Vagina (tissue), 2 donors: ENCODE measurements around the gene LNP1. TPM values are rescaled to one million over a fixed set of nuclear protein-coding genes. Genes with fewer than 3 reads are reported as not detected.

Experiments
- DNase-seq, 2 donors: peaks; one replicate each; pipeline ENCODE4 v3.0.0-alpha.2; 2017; ENCODE audit errors: extremely low spot score in 2 of 2
- H3K27ac ChIP-seq: fragments of 200-600 bp; sonication (generic); one replicate; pipeline ENCODE4 v1.5.1; 2019
- H3K27me3 ChIP-seq: fragments of 200-600 bp; sonication (generic); one replicate; pipeline ENCODE4 v1.5.1; 2019
- H3K36me3 ChIP-seq, 2 donors: fragments of 200-600 bp; sonication (generic); one replicate each; pipeline ENCODE4 v1.5.1; 2017 to 2019
- H3K4me1 ChIP-seq: fragments of 200-600 bp; sonication (generic); one replicate; pipeline ENCODE4 v1.5.1; 2019
- H3K4me3 ChIP-seq, 2 donors: fragments of 200-600 bp; sonication (generic); 1 replicate in 1 of 2; 2 replicates in 1 of 2; pipeline ENCODE4 v1.5.1; 2016 to 2019
- H3K9me3 ChIP-seq: fragments of 200-600 bp; sonication (generic); one replicate; pipeline ENCODE4 v1.5.1; 2019
- CTCF ChIP-seq, 3 experiments: fragments of 450-650 bp in 2 of 3; fragments of 200-600 bp in 1 of 3; sonication (generic) in 1 of 3; IDR thresholded peaks; one replicate each; pipeline ENCODE4 v1.5.1; 2017 to 2019; ENCODE audit warnings: antibody characterized with exemption in 3 of 3, mild to moderate bottlenecking in 2 of 3, moderate library complexity in 2 of 3
- POLR2A ChIP-seq, 2 donors: fragments of 450-650 bp; IDR thresholded peaks; one replicate each; pipeline ENCODE4 v1.6.1; 2017; ENCODE audit warnings: antibody characterized with exemption in 2 of 2, mild to moderate bottlenecking in 2 of 2, moderate library complexity in 2 of 2
- POLR2AphosphoS5 ChIP-seq, 2 donors: sonication (generic); formaldehyde crosslinking; IDR thresholded peaks; one replicate each; pipeline ENCODE4 v1.9.0; 2017; ENCODE audit warnings: antibody characterized with exemption in 2 of 2, mild to moderate bottlenecking in 2 of 2, low read depth in 1 of 2; ENCODE audit not compliant: insufficient read depth in 1 of 2
- intact Hi-C: fragments of 100-400 bp; cut with DNase I; formaldehyde crosslinking; loops from one replicate; pipeline ENCODE4 v1.15.1; 2023
- total RNA-seq: library from RNA; depleted of rRNA; stranded (reverse); fragments of >200 nt; gene quantifications from one replicate; pipeline ENCODE4 v1.2.3, GENCODE V29; 2016

Gene LNP1
- total RNA-seq, 1 donor from 2014 or later, result 4.4 TPM

- H3K4me3 ChIP-seq, result no peak overlapping the region
- no peaks in the 10 kb centered on the region for H3K27me3 ChIP-seq
- no peaks in the 10 kb centered on the region for H3K9me3 ChIP-seq
- DNase-seq, result no peak
- intact Hi-C loops, result no loop called here
- no peak for TF ChIP-seq CTCF (IDR thresholded peaks at IDR 0.05)
- H3K27ac ChIP-seq, result no peak overlapping the region
- H3K4me1 ChIP-seq, result no peaks in the 10 kb centered on the region
- no peaks in the 10 kb centered on the region for H3K36me3 ChIP-seq
These were observed 11.7 kb downstream of the LNP1 start for GRCh38 chr3:100412912-100413590.

- H3K9me3 ChIP-seq, result no peaks in the 10 kb centered on the region
- H3K27me3 ChIP-seq, result no peaks in the 10 kb centered on the region
- H3K4me1 ChIP-seq, result no peaks in the 10 kb centered on the region
- DNase-seq, result no peak
- no peak overlapping the region for H3K27ac ChIP-seq
- H3K4me3 ChIP-seq, result no peak overlapping the region
- TF ChIP-seq POLR2A (IDR thresholded peaks at IDR 0.05) (no peak), POLR2AphosphoS5 (IDR thresholded peaks at IDR 0.05; ENCODE audit: insufficient read depth in 1 of 2, low read depth in 1 of 2) (no peak), CTCF (IDR thresholded peaks at IDR 0.05) (no peak)
- intact Hi-C loops, result no loop called here
- no peaks in the 10 kb centered on the region for H3K36me3 ChIP-seq
These were observed 12.3 kb downstream of the LNP1 start for GRCh38 chr3:100413613-100414012.

- Histone ChIP-seq H3K4me3 (no peak overlapping the region), H3K9me3 (no peaks in the 10 kb centered on the region), H3K27ac (no peak overlapping the region), H3K36me3 (no peaks in the 10 kb centered on the region), H3K4me1 (no peaks in the 10 kb centered on the region), H3K27me3 (no peaks in the 10 kb centered on the region)
- no peak for DNase-seq
- intact Hi-C loops, result no loop called here
- TF ChIP-seq POLR2A (IDR thresholded peaks at IDR 0.05), result no peak
- no peak for TF ChIP-seq POLR2AphosphoS5 (IDR thresholded peaks at IDR 0.05; ENCODE audit: insufficient read depth in 1 of 2, low read depth in 1 of 2)
- no peak for TF ChIP-seq CTCF (IDR thresholded peaks at IDR 0.05)
These were observed 14.8 kb downstream of the LNP1 start for GRCh38 chr3:100416176-100416575.

GRCh38 chr3:100416863-100417262, 15.5 kb downstream of the LNP1 start:
- Histone ChIP-seq H3K4me3 (no peak overlapping the region), H3K9me3 (no peaks in the 10 kb centered on the region), H3K27ac (no peak overlapping the region), H3K4me1 (no peaks in the 10 kb centered on the region), H3K36me3 (no peaks in the 10 kb centered on the region), H3K27me3 (no peaks in the 10 kb centered on the region)
- no peak for DNase-seq
- TF ChIP-seq CTCF (IDR thresholded peaks at IDR 0.05), result no peak
- TF ChIP-seq POLR2A (IDR thresholded peaks at IDR 0.05), result no peak
- TF ChIP-seq POLR2AphosphoS5 (IDR thresholded peaks at IDR 0.05; ENCODE audit: insufficient read depth in 1 of 2, low read depth in 1 of 2), result no peak
- intact Hi-C loops, result no loop called here

- no peaks in the 10 kb centered on the region for H3K27me3 ChIP-seq
- intact Hi-C loops, result no loop called here
- H3K4me1 ChIP-seq, result no peaks in the 10 kb centered on the region
- H3K4me3 ChIP-seq, result no peak overlapping the region
- no peak for TF ChIP-seq POLR2A (IDR thresholded peaks at IDR 0.05)
- no peak for TF ChIP-seq CTCF (IDR thresholded peaks at IDR 0.05)
- TF ChIP-seq POLR2AphosphoS5 (IDR thresholded peaks at IDR 0.05; ENCODE audit: insufficient read depth in 1 of 2, low read depth in 1 of 2), result no peak
- H3K9me3 ChIP-seq, result no peaks in the 10 kb centered on the region
- no peak for DNase-seq
- no peaks in the 10 kb centered on the region for H3K36me3 ChIP-seq
- no peak overlapping the region for H3K27ac ChIP-seq
These were observed 18.1 kb downstream of the LNP1 start for GRCh38 chr3:100419406-100419805.
